Panc1 (cell line): ENCODE measurements around the gene DRC3. TPM values are rescaled to one million over a fixed set of nuclear protein-coding genes. Genes with fewer than 3 reads are reported as not detected.

ENCODE experiments used
- ATAC-seq: fragments of 200-7000 bp; cut with Tn5 transposase; 2 replicates; pipeline ENCODE4 v1.9.1; 2020; ENCODE audit warnings: mild to moderate bottlenecking, moderate library complexity
- BruUV-seq: library from RNA; stranded (reverse); fragments of 400-500 nt; replicated peaks from 2 replicates; lab custom pipeline; 2021; lab: Mats Ljungman, UMichigan
- CTCF ChIA-PET: fragments of 300-600 bp; sonication (Branson Sonifier 250); formaldehyde crosslinking; loops from one replicate; lab custom pipeline; 2022; ENCODE audit warnings: antibody characterized with exemption; lab: Charles Lee
- POLR2A ChIA-PET: fragments of 300-600 bp; sonication (Branson Sonifier 250); formaldehyde crosslinking; loops from one replicate; lab custom pipeline; 2022; ENCODE audit warnings: antibody characterized with exemption; lab: Charles Lee
- DNase-seq: peaks from one replicate; pipeline ENCODE4 v3.0.0-alpha.2; 2010; ENCODE audit warnings: low read depth, low spot score
- H3K27ac ChIP-seq: 2 replicates; pipeline ENCODE4 v1.5.1; 2011; ENCODE audit warnings: mild to moderate bottlenecking, low read length, inconsistent platforms
- H3K27me3 ChIP-seq: fragments of 200-500 bp; sonication (Bioruptor generic); 2 replicates; pipeline ENCODE4 v1.6.0; 2014; ENCODE audit warnings: low read length, inconsistent platforms; ENCODE audit not compliant: control insufficient read depth, insufficient read depth
- H3K36me3 ChIP-seq: fragments of 200-500 bp; sonication (Bioruptor generic); 2 replicates; pipeline ENCODE4 v1.5.1; 2014; ENCODE audit warnings: inconsistent platforms, mild to moderate bottlenecking, low read length, moderate library complexity; ENCODE audit not compliant: control insufficient read depth, insufficient read depth
- H3K4me1 ChIP-seq: 2 replicates; pipeline ENCODE4 v1.5.1; 2011; ENCODE audit warnings: inconsistent platforms, mild to moderate bottlenecking, low read length, moderate library complexity; ENCODE audit not compliant: control insufficient read depth, insufficient read depth
- H3K4me3 ChIP-seq, 2 experiments: 2 replicates each; pipeline ENCODE4 v1.5.1; 2011 to 2012; ENCODE audit warnings: low read depth in 2 of 2, low read length in 2 of 2, mild to moderate bottlenecking in 2 of 2, inconsistent platforms in 1 of 2, moderate library complexity in 1 of 2
- H3K9me3 ChIP-seq: fragments of 200-500 bp; sonication (Bioruptor generic); 2 replicates; pipeline ENCODE4 v1.5.1; 2014; ENCODE audit warnings: low read depth, mild to moderate bottlenecking, inconsistent platforms, low read length, moderate library complexity; ENCODE audit not compliant: control insufficient read depth, insufficient read depth
- CTCF ChIP-seq: fragments of 450-650 bp; IDR thresholded peaks from 2 replicates; pipeline ENCODE4 v1.5.1; 2017; ENCODE audit warnings: mild to moderate bottlenecking
- POLR2AphosphoS5 ChIP-seq: IDR thresholded peaks from 2 replicates; pipeline ENCODE4 v1.6.1; 2012; ENCODE audit warnings: mild to moderate bottlenecking, low read depth, low read length, moderate library complexity
- SIN3A ChIP-seq: IDR thresholded peaks from 2 replicates; pipeline ENCODE4 v1.6.1; 2012; ENCODE audit warnings: low read depth, mild to moderate bottlenecking, low read length, moderate library complexity, borderline replicate concordance; ENCODE audit not compliant: insufficient read depth
- TCF7L2 ChIP-seq: IDR thresholded peaks from 2 replicates; pipeline ENCODE4 v1.6.1; 2011; ENCODE audit warnings: mild to moderate bottlenecking, low read depth, low read length, inconsistent platforms
- in situ Hi-C: cut with HindIII; loops from 2 replicates; pipeline ENCODE4 v1.10.0; 2016; ENCODE audit warnings: low sequenced_read_pairs, low pct_unique_long_range_greater_than_20kb
- intact Hi-C: fragments of 100-400 bp; cut with micrococcal nuclease; formaldehyde crosslinking; loops from one replicate; pipeline ENCODE4 v1.10.0; 2022; ENCODE audit not compliant: unreplicated experiment
- total RNA-seq: library from RNA; stranded (reverse); gene quantifications from one replicate; pipeline ENCODE4 v1.2.1, GENCODE V29; 2021; ENCODE audit not compliant: unreplicated experiment
- TF ChIP-seq, protein P1 (sequence below), 2 experiments: IDR thresholded peaks; 2 replicates each; pipeline ENCODE4 v1.6.1; 2011 to 2012; ENCODE audit warnings: low read depth in 2 of 2, control low read depth in 1 of 2, low read length in 1 of 2, mild to moderate bottlenecking in 1 of 2, moderate library complexity in 1 of 2; ENCODE audit not compliant: insufficient read depth in 1 of 2

Gene DRC3
- total RNA-seq, 1 experiment from 2014 or later = 3.6 TPM

DNA sequence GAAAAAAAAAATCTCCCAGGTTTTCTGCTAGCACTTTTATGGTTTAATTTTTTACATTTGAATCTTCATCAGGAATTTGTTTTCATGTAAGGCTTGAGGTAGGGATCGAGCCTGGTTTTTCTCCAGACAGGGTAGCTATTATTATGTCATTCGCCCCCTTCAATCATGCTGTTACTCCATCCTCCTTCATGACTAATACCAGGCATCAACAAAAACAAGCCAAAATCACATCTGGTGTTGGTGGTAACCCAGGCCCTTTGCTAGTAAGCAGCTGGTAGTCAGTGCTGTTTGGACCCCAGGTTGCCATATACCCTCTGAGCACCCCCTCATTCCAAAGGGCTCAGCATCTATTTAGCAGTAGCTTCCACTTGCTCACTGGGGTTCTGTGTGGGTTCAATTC lies 29.5 kb downstream of the DRC3 start:
- no TSS peak for BruUV-seq
- Histone ChIP-seq H3K4me3 (no peak overlapping the region), H3K4me1 (no peaks in the 10 kb centered on the region; the same call in 1 of the 2 replicates), H3K36me3 (no peaks in the 10 kb centered on the region), H3K27me3 (no peaks in the 10 kb centered on the region), H3K27ac (no peak overlapping the region), H3K9me3 (no peaks in the 10 kb centered on the region)
- ATAC-seq (no peak), DNase-seq (no peak)
- no peak for TF ChIP-seq CTCF
- TF ChIP-seq, protein P1, sequence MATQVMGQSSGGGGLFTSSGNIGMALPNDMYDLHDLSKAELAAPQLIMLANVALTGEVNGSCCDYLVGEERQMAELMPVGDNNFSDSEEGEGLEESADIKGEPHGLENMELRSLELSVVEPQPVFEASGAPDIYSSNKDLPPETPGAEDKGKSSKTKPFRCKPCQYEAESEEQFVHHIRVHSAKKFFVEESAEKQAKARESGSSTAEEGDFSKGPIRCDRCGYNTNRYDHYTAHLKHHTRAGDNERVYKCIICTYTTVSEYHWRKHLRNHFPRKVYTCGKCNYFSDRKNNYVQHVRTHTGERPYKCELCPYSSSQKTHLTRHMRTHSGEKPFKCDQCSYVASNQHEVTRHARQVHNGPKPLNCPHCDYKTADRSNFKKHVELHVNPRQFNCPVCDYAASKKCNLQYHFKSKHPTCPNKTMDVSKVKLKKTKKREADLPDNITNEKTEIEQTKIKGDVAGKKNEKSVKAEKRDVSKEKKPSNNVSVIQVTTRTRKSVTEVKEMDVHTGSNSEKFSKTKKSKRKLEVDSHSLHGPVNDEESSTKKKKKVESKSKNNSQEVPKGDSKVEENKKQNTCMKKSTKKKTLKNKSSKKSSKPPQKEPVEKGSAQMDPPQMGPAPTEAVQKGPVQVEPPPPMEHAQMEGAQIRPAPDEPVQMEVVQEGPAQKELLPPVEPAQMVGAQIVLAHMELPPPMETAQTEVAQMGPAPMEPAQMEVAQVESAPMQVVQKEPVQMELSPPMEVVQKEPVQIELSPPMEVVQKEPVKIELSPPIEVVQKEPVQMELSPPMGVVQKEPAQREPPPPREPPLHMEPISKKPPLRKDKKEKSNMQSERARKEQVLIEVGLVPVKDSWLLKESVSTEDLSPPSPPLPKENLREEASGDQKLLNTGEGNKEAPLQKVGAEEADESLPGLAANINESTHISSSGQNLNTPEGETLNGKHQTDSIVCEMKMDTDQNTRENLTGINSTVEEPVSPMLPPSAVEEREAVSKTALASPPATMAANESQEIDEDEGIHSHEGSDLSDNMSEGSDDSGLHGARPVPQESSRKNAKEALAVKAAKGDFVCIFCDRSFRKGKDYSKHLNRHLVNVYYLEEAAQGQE (IDR thresholded peaks at IDR 0.05; ENCODE audit: insufficient read depth in 1 of 2, low read depth in 2 of 2, low read length in 1 of 2) = no peak
- no peak for TF ChIP-seq POLR2AphosphoS5
- TF ChIP-seq SIN3A = no peak
- no peak for TF ChIP-seq TCF7L2
- intact Hi-C loops (no loop called here), in situ Hi-C loops (no loop called here)
- CTCF ChIA-PET = no interaction called here
- POLR2A ChIA-PET = no interaction called here

GRCh38 chr17:18004345-18004744 lies 31.7 kb downstream of the DRC3 start:
- ChIA-PET CTCF (interaction anchor here (0.9 kb wide), 1 partner anchor 32 kb away, joined by 4 read pairs; the partner anchor contains the start of gene TOM1L2), POLR2A (no interaction called here)
- Histone ChIP-seq H3K27me3 (no peaks in the 10 kb centered on the region), H3K4me3 (no peak overlapping the region), H3K27ac (no peak overlapping the region), H3K4me1 (no peaks in the 10 kb centered on the region; the same call in 1 of the 2 replicates), H3K9me3 (no peaks in the 10 kb centered on the region), H3K36me3 (no peaks in the 10 kb centered on the region)
- DNase-seq (no peak), ATAC-seq (no peak)
- intact Hi-C loops = no loop called here
- TF ChIP-seq POLR2AphosphoS5 = no peak
- TF ChIP-seq, protein P1 (IDR thresholded peaks at IDR 0.05; ENCODE audit: insufficient read depth in 1 of 2, low read depth in 2 of 2, low read length in 1 of 2) = no peak
- TF ChIP-seq CTCF = no peak
- TF ChIP-seq TCF7L2 = no peak
- no peak for TF ChIP-seq SIN3A
- in situ Hi-C loops = no loop called here
- BruUV-seq = no TSS peak
